A673 (cell line): ENCODE measurements around the gene TRERF1. TPM values are rescaled to one million over a fixed set of nuclear protein-coding genes. Genes with fewer than 3 reads are reported as not detected.

Source experiments
- BruUV-seq: library from RNA; stranded (reverse); fragments of 400-500 nt; replicated peaks from 2 replicates; lab custom pipeline; 2021; lab: Mats Ljungman, UMichigan
- CTCF ChIA-PET: fragments of 300-600 bp; sonication (Branson Sonifier 250); formaldehyde crosslinking; loops from one replicate; lab custom pipeline; 2022; ENCODE audit warnings: antibody characterized with exemption; lab: Charles Lee
- POLR2A ChIA-PET: fragments of 300-600 bp; sonication (Branson Sonifier 250); formaldehyde crosslinking; loops from one replicate; lab custom pipeline; 2022; ENCODE audit warnings: antibody characterized with exemption; ENCODE audit not compliant: low non-redundant PET; lab: Charles Lee
- DNase-seq: peaks from one replicate; pipeline ENCODE4 v3.0.0-alpha.2; 2015; ENCODE audit warnings: low spot score
- H3K27ac ChIP-seq: fragments of 200-600 bp; sonication (generic); 2 replicates; pipeline ENCODE4 v1.5.1; 2016; ENCODE audit warnings: mixed run types, low read depth, mild to moderate bottlenecking, mixed read lengths, antibody characterized with exemption, low read length; ENCODE audit not compliant: poor library complexity, severe bottlenecking
- H3K27me3 ChIP-seq: fragments of 200-600 bp; sonication (generic); replicated peaks from 2 replicates; pipeline ENCODE4 v1.6.1; 2017; ENCODE audit warnings: mixed run types, low read depth, mild to moderate bottlenecking, mixed read lengths, antibody characterized with exemption, low read length; ENCODE audit not compliant: insufficient read depth, poor library complexity
- H3K36me3 ChIP-seq: fragments of 200-600 bp; sonication (generic); 2 replicates; pipeline ENCODE4 v1.6.1; 2016; ENCODE audit warnings: mixed run types, mild to moderate bottlenecking, mixed read lengths, antibody characterized with exemption, low read length; ENCODE audit not compliant: insufficient read depth, poor library complexity, severe bottlenecking
- H3K4me1 ChIP-seq: fragments of 200-600 bp; sonication (generic); 2 replicates; pipeline ENCODE4 v1.6.1; 2017; ENCODE audit warnings: mixed run types, mild to moderate bottlenecking, mixed read lengths, antibody characterized with exemption, low read length; ENCODE audit not compliant: insufficient read depth, poor library complexity, severe bottlenecking
- H3K4me3 ChIP-seq: fragments of 200-600 bp; sonication (generic); 2 replicates; pipeline ENCODE4 v1.5.1; 2016; ENCODE audit warnings: low read depth, mixed run types, mild to moderate bottlenecking, mixed read lengths, low read length; ENCODE audit not compliant: poor library complexity, severe bottlenecking
- H3K9me3 ChIP-seq: fragments of 200-600 bp; sonication (generic); 2 replicates; pipeline ENCODE4 v1.6.1; 2016; ENCODE audit warnings: mixed run types, low read depth, mild to moderate bottlenecking, mixed read lengths, antibody characterized with exemption, low read length; ENCODE audit not compliant: poor library complexity, severe bottlenecking
- CTCF ChIP-seq: fragments of 300-800, 200-600 bp; sonication (generic); conservative IDR thresholded peaks from 2 replicates; pipeline ENCODE4 v1.5.1; 2017; ENCODE audit warnings: low read depth, mild to moderate bottlenecking, antibody characterized with exemption, low read length, moderate library complexity, mixed read lengths
- EZH2 ChIP-seq: fragments of 200-600 bp; sonication (generic); IDR thresholded peaks from 2 replicates; pipeline ENCODE4 v1.6.1; 2017; ENCODE audit warnings: borderline replicate concordance, low read depth, mild to moderate bottlenecking, mixed read lengths, antibody characterized with exemption, low read length; ENCODE audit not compliant: poor library complexity, severe bottlenecking
- intact Hi-C: fragments of 100-400 bp; cut with micrococcal nuclease; formaldehyde crosslinking; loops from one replicate; pipeline ENCODE4 v1.10.0; 2022; ENCODE audit not compliant: unreplicated experiment
- total RNA-seq: library from RNA; stranded (reverse); gene quantifications from 2 replicates; pipeline ENCODE4 v1.2.3, GENCODE V29; 2021

The TRERF1 gene
- total RNA-seq, 1 experiment from 2014 or later: 9.5 TPM

GRCh38 chr6:42400886-42401612 is 50.7 kb downstream of the TRERF1 start:
- Histone ChIP-seq H3K9me3 (no peaks in the 10 kb centered on the region), H3K4me1 (no peaks in the 10 kb centered on the region), H3K4me3 (no peak overlapping the region), H3K36me3 (no peaks in the 10 kb centered on the region), H3K27me3 (no peaks in the 10 kb centered on the region), H3K27ac (no peak overlapping the region)
- POLR2A ChIA-PET: no interaction called here
- no TSS peak for BruUV-seq
- DNase-seq: no peak
- CTCF ChIA-PET: no interaction called here
- TF ChIP-seq CTCF (no peak), EZH2 (no peak)
- intact Hi-C loops: no loop called here

GRCh38 chr6:42400061-42400760 is 51.5 kb downstream of the TRERF1 start:
- intact Hi-C loops: no loop called here
- CTCF ChIA-PET: no interaction called here
- no peak for TF ChIP-seq CTCF
- TF ChIP-seq EZH2: no peak

GRCh38 chr6:42396720-42397119 is 55.0 kb downstream of the TRERF1 start:
- ChIA-PET POLR2A (no interaction called here), CTCF (interaction anchor here (1.4 kb wide), 1 partner anchor 151 kb away, joined by 3 read pairs; no protein-coding TSS in a partner anchor)
- no TSS peak for BruUV-seq
- Histone ChIP-seq H3K36me3 (no peaks in the 10 kb centered on the region), H3K27me3 (no peaks in the 10 kb centered on the region), H3K27ac (no peak overlapping the region), H3K4me3 (no peak overlapping the region), H3K4me1 (no peaks in the 10 kb centered on the region), H3K9me3 (no peaks in the 10 kb centered on the region)
- intact Hi-C loops: no loop called here
- no peak for DNase-seq
- TF ChIP-seq EZH2: no peak
- TF ChIP-seq CTCF: 0 out of 2 replicates have a peak, but pooled peaks have one; percentile 26

More at GRCh38 chr6:42400061-42400760, 51.5 kb downstream of the TRERF1 start:
- POLR2A ChIA-PET: no interaction called here
- no peak overlapping the region for H3K27ac ChIP-seq
- BruUV-seq: no TSS peak
- H3K4me3 ChIP-seq: no peak overlapping the region
- DNase-seq: no peak
- H3K36me3 ChIP-seq: no peaks in the 10 kb centered on the region
- H3K9me3 ChIP-seq: no peaks in the 10 kb centered on the region
- no peaks in the 10 kb centered on the region for H3K27me3 ChIP-seq
- no peaks in the 10 kb centered on the region for H3K4me1 ChIP-seq
